Endothelial cell of umbilical vein (primary cell): ENCODE data around the gene NELL2. TPM values are rescaled to one million over a fixed set of nuclear protein-coding genes. Genes with fewer than 3 reads are reported as not detected.

Experiments used
- BruUV-seq: library from RNA; stranded (reverse); fragments of 400-500 nt; replicated peaks from 2 replicates; lab custom pipeline; 2021; lab: Mats Ljungman, UMichigan
- CTCF ChIA-PET: fragments of 300-600, 350-600 bp; sonication (Branson Sonifier 250); formaldehyde crosslinking; loops from one replicate; lab custom pipeline; 2021; ENCODE audit warnings: antibody characterized with exemption, inconsistent platforms; lab: Charles Lee
- POLR2A ChIA-PET: fragments of 300-600, 350-600 bp; sonication (Branson Sonifier 250); formaldehyde crosslinking; loops from one replicate; lab custom pipeline; 2021; ENCODE audit warnings: antibody characterized with exemption, inconsistent platforms; lab: Charles Lee
- DNase-seq: peaks from one replicate; pipeline ENCODE4 v3.0.0-alpha.2; 2011; ENCODE audit warnings: low read depth, low spot score
- FAIRE-seq: peaks from 2 replicates; lab custom pipeline; 2011; peaks lifted over from hg19 to GRCh38; lab: Jason Lieb, UNC
- H2AFZ ChIP-seq: 2 replicates; pipeline ENCODE4 v1.6.0; 2012; ENCODE audit warnings: low read depth, low read length, control low read depth, inconsistent platforms
- H3K27ac ChIP-seq: 2 replicates; pipeline ENCODE4 v1.5.1; 2011; ENCODE audit warnings: low read depth, mild to moderate bottlenecking, control low read depth, low read length, moderate library complexity; ENCODE audit not compliant: insufficient read depth
- H3K27me3 ChIP-seq, 2 experiments: 2 replicates each; pipeline versions ENCODE4 v1.6.0 to v1.6.1; 2011; ENCODE audit warnings: low read length in 2 of 2, mixed read lengths in 1 of 2; ENCODE audit not compliant: control insufficient read depth in 2 of 2, insufficient read depth in 2 of 2
- H3K36me3 ChIP-seq, 2 experiments: 2 replicates in 1 of 2; 3 replicates in 1 of 2; pipeline ENCODE4 v1.5.1; 2011; ENCODE audit warnings: low read length in 2 of 2, mild to moderate bottlenecking in 1 of 2, moderate library complexity in 1 of 2; ENCODE audit not compliant: control insufficient read depth in 2 of 2, insufficient read depth in 2 of 2; ENCODE audit errors: extremely low read depth in 1 of 2
- H3K4me1 ChIP-seq: 3 replicates; pipeline ENCODE4 v1.5.1; 2011; ENCODE audit warnings: mild to moderate bottlenecking, low read length; ENCODE audit not compliant: control insufficient read depth, insufficient read depth; ENCODE audit errors: extremely low read depth
- H3K4me2 ChIP-seq: 2 replicates; pipeline ENCODE4 v1.6.1; 2011; ENCODE audit warnings: low read length, control low read depth, mixed read lengths; ENCODE audit not compliant: insufficient read depth
- H3K4me3 ChIP-seq, 3 experiments: fragments of 200-600 bp in 1 of 3; sonication (generic), shearing (Covaris generic) in 1 of 3; replicated peaks in 1 of 3; 2 replicates each; pipeline ENCODE4 v1.5.1; 2011 to 2016; ENCODE audit warnings: control low read depth in 3 of 3, low read length in 3 of 3, mild to moderate bottlenecking in 2 of 3, inconsistent platforms in 1 of 3, low read depth in 1 of 3, moderate library complexity in 1 of 3; ENCODE audit not compliant: insufficient read depth in 1 of 3
- H3K79me2 ChIP-seq: 2 replicates; pipeline ENCODE4 v1.6.0; 2012; ENCODE audit warnings: low read length, inconsistent platforms; ENCODE audit not compliant: control insufficient read depth, insufficient read depth
- H3K9ac ChIP-seq: replicated peaks from 2 replicates; pipeline ENCODE3; 2011; ENCODE audit warnings: low read length, control low read depth; ENCODE audit not compliant: insufficient read depth; ENCODE audit errors: extremely low read depth
- H3K9me1 ChIP-seq: replicated peaks from 3 replicates; pipeline ENCODE4 v1.6.0; 2011; ENCODE audit warnings: mild to moderate bottlenecking, low read length; ENCODE audit not compliant: control insufficient read depth, insufficient read depth; ENCODE audit errors: extremely low read depth
- H3K9me3 ChIP-seq: replicated peaks from 2 replicates; pipeline ENCODE4 v1.5.1; 2012; ENCODE audit warnings: low read length, inconsistent platforms; ENCODE audit not compliant: control insufficient read depth, insufficient read depth
- H4K20me1 ChIP-seq: replicated peaks from 2 replicates; pipeline ENCODE3; 2011; ENCODE audit warnings: mild to moderate bottlenecking, low read length; ENCODE audit not compliant: control insufficient read depth, insufficient read depth; ENCODE audit errors: extremely low read depth
- CTCF ChIP-seq, 2 donors: IDR thresholded peaks; 1 replicate in 1 of 2; 2 replicates in 1 of 2; pipeline ENCODE4 v1.5.1; 2011; ENCODE audit warnings: low read length in 2 of 2, mild to moderate bottlenecking in 2 of 2, moderate library complexity in 2 of 2, control low read depth in 1 of 2, inconsistent platforms in 1 of 2, low read depth in 1 of 2; ENCODE audit not compliant: insufficient read depth in 1 of 2; ENCODE audit errors: extremely low read depth in 1 of 2
- EZH2 ChIP-seq: IDR thresholded peaks from 2 replicates; pipeline ENCODE4 v1.6.1; 2012; ENCODE audit warnings: borderline replicate concordance, low read depth, mild to moderate bottlenecking, moderate library complexity, low read length, inconsistent platforms; ENCODE audit not compliant: severe bottlenecking
- FOS ChIP-seq: IDR thresholded peaks from 2 replicates; pipeline ENCODE4 v1.6.1; 2011; ENCODE audit warnings: mild to moderate bottlenecking, low read length, moderate library complexity, borderline replicate concordance; ENCODE audit not compliant: insufficient read depth
- GATA2 ChIP-seq: IDR thresholded peaks from 2 replicates; pipeline ENCODE4 v1.7.0; 2011; ENCODE audit warnings: low read depth, mild to moderate bottlenecking, moderate library complexity, mixed read lengths, low read length; ENCODE audit not compliant: insufficient read length, insufficient read depth
- JUN ChIP-seq: IDR thresholded peaks from 2 replicates; pipeline ENCODE4 v1.6.1; 2011; ENCODE audit warnings: borderline replicate concordance, low read depth; ENCODE audit not compliant: insufficient read length, insufficient read depth
- MAX ChIP-seq: IDR thresholded peaks from 2 replicates; pipeline ENCODE4 v1.6.1; 2011; ENCODE audit not compliant: insufficient read depth, insufficient read length
- MYC ChIP-seq: IDR thresholded peaks from one replicate; pipeline ENCODE4 v1.6.1; 2011; ENCODE audit warnings: mild to moderate bottlenecking, low read depth, low read length
- POLR2A ChIP-seq: IDR thresholded peaks from 2 replicates; pipeline ENCODE4 v1.6.1; 2012; ENCODE audit warnings: low read depth, mild to moderate bottlenecking, control low read depth, low read length
- POLR2AphosphoS5 ChIP-seq: IDR thresholded peaks from 2 replicates; pipeline ENCODE4 v1.6.1; 2012; ENCODE audit warnings: low read depth, mild to moderate bottlenecking, control low read depth, low read length, moderate library complexity; ENCODE audit not compliant: insufficient read depth
- dilution Hi-C: fragments of 300-500 bp; cut with MboI; formaldehyde crosslinking; loops from one replicate; pipeline ENCODE4 v1.15.0; 2019; ENCODE audit warnings: low sequenced_read_pairs; ENCODE audit not compliant: extremely low pct_ligation_motif_present
- intact Hi-C: fragments of 100-400 bp; cut with micrococcal nuclease; formaldehyde crosslinking; loops from one replicate; pipeline ENCODE4 v1.10.0; 2022
- polyA plus RNA-seq, 4 experiments: library from polyadenylated mRNA; depleted of rRNA in 3 of 4; stranded (reverse) in 3 of 4; unstranded in 1 of 4; fragments of >200 nt; gene quantifications; 2 replicates each; pipeline versions ENCODE4 v1.2.1 to v1.2.3, GENCODE V29; 2011 to 2012; ENCODE audit warnings: missing spikeins in 1 of 4
- total RNA-seq: library from RNA; stranded (reverse); gene quantifications from 2 replicates; pipeline ENCODE4 v1.2.3, GENCODE V29; 2021

The NELL2 gene
- total and polyA plus RNA-seq, 2 donors (not counting 3 experiments of a cell fraction or from before 2014, with no cell fraction given): 0.11 to 0.49 TPM

GRCh38 chr12:44842669-44843068, 33.4 kb downstream of the NELL2 start:
- dilution Hi-C loops (no loop called here), intact Hi-C loops (no loop called here)
- no peaks in the 10 kb centered on the region for H3K36me3 ChIP-seq
- ChIA-PET POLR2A (no interaction called here), CTCF (interaction anchor here (0.6 kb wide), 1 partner anchor 26 kb away, joined by 3 read pairs; no protein-coding TSS in a partner anchor)
- DNase-seq (no peak), FAIRE-seq (no peak)
- H3K4me1 ChIP-seq: no peaks in the 10 kb centered on the region
- H4K20me1 ChIP-seq: no peaks in the 10 kb centered on the region
- no peak for TF ChIP-seq EZH2
- no peak for TF ChIP-seq MAX
- no peak for TF ChIP-seq MYC
- no peak for TF ChIP-seq POLR2A
- no peak for TF ChIP-seq GATA2
- no peak for TF ChIP-seq POLR2AphosphoS5
- no peak for TF ChIP-seq CTCF (IDR thresholded peaks at IDR 0.05; ENCODE audit: extremely low read depth in 1 of 2, insufficient read depth in 1 of 2, low read depth in 1 of 2, low read length in 2 of 2)
- TF ChIP-seq JUN: no peak
- TF ChIP-seq FOS: no peak
- no peak overlapping the region for H3K4me3 ChIP-seq
- H3K9me1 ChIP-seq: no peaks in the 10 kb centered on the region
- H3K79me2 ChIP-seq: no peaks in the 10 kb centered on the region
- H3K9me3 ChIP-seq: no peaks in the 10 kb centered on the region
- no TSS peak for BruUV-seq
- H3K27me3 ChIP-seq: no peaks in the 10 kb centered on the region
- no peak overlapping the region for H2AFZ ChIP-seq
- H3K27ac ChIP-seq: no peak overlapping the region
- no peak overlapping the region for H3K4me2 ChIP-seq
- no peak overlapping the region for H3K9ac ChIP-seq
